Measurements from ENCODE around the gene FSD1.
"Not testable (repeated sequence)": the region's sequence is repeated elsewhere in the genome, so short reads cannot be mapped to it uniquely, and the experiment has no call there.

Gene FSD1

DNA sequence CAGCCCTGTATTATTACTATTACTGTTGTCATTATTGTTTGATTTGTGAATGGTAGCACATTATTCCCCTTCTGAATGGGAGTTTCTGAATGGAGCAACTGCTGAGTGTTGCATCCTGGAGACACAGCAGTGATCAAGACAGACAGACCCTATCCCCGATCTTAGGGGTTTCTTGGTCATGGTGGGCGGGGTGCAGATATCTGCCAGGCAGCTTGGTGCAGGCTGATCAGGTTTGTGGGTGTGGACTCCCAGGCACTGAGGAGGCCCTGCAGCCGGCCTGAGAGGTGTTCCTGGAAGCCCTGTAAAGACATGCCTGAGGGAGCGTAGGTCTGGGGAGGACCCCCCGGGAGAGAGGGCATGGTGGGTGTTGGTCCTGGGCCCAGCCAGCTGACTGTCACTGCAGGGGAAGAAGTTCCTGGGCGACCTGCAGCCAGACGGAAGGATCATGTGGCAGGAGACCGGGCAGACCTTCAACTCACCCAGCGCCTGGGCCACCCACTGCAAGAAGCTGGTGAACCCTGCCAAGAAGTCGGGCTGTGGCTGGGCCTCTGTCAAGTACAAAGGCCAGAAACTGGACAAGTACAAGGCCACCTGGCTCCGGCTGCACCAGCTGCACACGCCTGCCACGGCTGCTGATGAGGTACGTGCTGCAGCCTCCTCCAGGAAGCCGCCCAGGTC is 41.1 kb downstream of the FSD1 start:
- no peak for DNase-seq (ENCODE audit: low read depth)

DNA sequence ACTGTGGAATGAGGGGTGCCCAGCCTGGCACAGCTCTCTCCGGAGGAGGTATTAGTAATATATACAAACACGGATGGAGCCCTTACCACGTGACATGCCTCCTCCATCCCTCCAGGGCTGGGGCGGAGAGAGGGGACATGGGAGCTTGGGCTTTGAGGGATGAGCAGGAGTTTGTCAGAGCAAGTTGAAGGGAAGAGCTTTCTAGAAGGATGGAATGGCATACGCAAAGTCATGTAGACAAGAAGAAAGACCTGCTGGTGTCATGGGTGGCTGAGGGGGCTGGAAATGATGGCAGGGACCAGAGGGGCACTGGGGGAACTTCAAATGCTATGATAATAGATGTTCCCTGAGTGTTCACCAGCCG is 41.6 kb downstream of the FSD1 start:
- no peak for DNase-seq (ENCODE audit: low read depth)

DNA sequence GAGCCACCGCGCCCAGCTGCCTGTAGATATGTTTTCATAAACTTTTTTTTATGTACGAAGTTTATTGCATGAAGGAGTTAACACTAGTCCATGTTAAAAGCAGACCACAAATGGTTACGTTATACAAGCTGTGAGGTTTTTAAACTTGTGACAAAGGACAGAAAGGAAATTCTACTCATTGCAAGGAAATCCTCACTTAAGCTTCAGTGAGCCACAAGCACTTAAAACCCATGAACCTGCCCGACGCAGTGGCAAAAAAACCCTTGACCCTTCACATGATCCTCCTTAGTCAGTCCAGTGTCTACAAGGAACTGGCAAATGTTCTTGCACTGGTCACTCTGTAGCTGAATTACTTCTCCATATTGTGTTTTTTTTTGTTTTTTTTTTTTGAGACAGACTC is 43.1 kb downstream of the FSD1 start:
- DNase-seq (ENCODE audit: low read depth): no peak

DNA sequence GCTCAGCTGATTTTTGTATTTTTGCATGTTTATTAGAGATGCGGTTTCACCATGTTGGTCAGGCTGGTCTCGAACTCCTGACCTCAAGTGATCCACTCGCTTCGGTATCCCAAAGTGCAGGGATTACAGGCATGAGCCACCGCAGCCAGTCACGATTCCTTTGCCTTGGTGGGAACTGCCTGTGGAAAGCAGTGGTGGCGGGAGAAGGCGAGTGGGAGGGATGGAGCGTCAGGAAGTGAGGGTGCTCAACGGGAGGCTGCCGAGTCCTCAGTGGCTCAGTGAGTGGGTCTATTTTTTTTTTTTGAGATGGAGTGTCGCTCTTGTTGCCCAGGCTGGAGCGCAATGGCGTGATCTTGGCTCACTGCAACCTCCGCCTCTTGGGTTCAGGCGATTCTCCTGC is 44.8 kb downstream of the FSD1 start:
- not testable (repeated sequence) for DNase-seq (ENCODE audit: low read depth)

DNA sequence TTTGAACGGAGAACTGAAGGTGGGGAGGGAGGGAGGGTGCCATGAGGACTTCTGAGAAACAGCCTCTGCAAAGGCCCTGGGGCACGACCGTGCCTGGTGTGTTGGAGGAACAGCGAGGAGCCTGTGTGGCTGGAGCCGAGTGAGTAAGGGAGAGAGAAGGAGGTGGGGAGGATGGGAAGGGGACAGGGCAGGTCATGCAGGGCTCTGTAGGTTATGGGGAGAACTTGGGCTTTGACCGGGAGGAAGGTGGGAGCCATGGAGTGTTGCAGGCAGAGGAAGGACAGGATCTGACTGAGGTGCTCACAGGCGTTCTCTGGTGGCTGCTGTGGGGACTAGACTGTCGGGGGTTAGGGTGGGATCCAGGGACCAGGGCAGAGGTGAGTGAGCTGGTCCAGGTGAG is 45.7 kb downstream of the FSD1 start:
- no peak for DNase-seq (ENCODE audit: low read depth)

DNA sequence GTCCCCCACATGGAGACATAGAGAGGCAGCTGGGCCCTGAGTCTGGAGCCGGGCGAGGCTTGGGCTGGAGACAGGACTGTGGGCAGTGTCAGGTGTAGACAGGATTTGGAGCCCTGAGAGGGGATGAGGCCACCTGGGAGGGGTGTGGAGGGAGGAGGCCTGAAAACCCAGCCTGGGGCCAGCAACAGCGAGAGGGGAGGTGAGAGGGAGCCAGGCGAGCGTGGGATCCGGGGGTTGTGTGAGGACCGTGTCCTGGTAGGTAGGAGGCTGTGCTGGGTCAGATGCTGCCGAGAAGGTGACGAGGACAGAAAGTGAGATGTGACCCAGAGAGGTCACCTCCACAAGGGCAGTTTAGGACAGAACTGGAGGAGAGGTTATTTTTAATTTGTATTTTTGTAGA is 46.3 kb downstream of the FSD1 start:
- DNase-seq (ENCODE audit: low read depth): no peak

DNA sequence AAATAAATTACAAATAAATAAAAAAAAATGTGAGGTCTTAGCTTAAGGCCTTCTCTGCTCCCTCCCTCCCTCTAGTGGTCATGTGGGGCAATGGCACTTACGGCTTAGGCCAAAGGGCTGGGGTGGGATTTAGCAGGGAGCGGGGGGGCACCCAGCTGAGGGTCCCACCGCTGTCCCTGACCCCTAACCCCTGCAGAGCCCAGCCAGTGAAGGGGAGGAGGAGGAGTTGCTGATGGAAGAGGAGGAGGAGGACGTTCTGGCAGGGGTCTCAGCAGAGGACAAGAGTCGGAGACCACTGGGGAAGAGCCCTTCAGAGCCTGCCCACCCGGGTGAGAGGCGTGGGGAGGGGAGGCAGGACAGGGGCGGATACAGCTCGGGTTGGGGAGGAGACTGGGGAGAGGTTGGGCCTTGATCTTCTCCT is 48.3 kb downstream of the FSD1 start:
- DNase-seq (ENCODE audit: low read depth): no peak

DNA sequence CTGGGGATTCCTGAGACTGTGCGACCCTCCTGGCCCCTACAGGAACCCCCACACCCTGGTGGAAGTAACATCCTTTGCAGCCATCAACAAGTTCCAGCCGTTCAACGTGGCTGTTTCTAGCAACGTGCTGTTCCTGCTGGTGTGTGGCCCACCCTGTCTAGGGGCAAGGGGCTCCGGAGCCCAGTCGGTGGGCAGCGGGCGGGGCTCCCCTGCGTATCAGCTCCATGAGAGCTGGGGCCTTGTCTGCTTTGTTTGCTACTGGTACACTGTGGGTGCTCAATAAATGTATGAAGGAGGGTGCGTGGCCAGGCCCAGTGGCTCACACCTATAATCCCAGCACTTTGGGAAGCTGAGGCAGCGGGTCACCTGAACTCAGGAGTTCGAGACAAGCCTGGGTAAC is 49.9 kb downstream of the FSD1 start:
- no peak for DNase-seq (ENCODE audit: low read depth)

DNA sequence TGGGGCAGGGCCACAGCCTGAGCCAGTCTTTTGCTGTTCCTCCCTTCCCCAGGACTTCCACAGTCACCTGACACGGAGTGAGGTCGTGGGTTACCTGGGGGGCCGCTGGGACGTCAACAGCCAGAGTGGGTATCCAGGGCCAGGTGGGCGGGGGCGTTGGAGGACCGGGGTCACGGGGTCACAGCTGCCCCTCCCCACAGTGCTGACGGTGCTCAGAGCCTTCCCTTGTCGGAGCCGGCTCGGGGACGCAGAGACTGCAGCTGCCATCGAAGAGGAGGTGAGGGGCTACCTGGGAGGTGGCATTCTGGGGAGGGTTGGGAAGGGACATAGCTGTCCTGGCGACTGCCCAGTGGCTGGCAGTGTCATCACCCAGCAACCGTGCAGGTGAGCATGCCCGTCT is 50.5 kb downstream of the FSD1 start:
- no peak for DNase-seq (ENCODE audit: low read depth)

DNA sequence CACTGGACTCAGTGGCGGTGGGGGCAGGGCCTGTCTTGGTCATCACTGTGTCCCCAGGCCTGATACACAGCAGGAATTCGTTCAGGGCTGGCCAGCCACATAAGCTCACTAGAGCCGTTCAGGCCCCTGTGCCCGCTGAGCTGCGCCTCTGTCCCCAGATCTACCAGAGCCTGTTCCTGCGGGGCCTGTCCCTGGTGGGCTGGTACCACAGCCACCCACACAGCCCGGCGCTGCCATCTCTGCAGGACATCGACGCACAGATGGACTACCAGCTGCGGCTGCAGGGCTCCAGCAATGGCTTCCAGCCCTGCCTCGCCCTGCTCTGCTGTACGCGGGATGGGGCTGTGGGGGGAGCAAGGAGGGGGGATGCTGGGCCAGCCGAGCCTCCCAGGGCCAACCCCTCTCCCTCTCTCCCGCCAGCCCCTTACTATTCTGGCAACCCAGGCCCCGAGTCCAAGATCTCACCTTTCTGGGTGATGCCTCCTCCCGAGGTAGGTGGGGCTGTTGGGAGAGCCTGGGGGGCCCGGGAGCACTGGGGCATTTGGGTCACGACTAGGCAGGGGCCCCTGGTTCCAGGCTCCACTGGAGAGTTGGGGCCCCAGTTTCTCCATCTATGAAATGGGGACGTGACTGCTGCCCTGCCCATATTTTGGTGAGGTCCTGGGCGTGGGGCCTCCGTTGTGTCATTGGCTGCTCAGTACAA is 52.8 kb downstream of the FSD1 start:
- DNase-seq (ENCODE audit: low read depth): no peak

DNA sequence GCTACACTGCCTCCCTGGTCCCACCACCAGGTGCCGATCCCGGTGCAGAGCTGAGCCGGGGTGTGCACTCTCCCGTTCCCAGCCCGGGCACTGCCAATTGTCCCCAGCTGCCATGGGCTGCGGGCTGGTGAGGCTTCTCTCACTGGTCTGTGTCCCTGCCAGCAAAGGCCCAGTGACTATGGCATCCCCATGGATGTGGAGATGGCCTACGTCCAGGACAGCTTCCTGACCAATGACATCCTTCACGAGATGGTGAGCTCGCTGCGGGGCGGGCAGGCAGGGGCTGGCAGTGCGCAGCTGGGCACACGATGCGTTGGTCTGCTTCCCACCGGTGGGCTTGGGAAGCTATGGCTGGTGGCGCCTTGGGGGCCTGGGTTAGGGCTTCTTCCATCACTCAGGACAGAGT is 53.5 kb downstream of the FSD1 start:
- DNase-seq (ENCODE audit: low read depth): no peak

DNA sequence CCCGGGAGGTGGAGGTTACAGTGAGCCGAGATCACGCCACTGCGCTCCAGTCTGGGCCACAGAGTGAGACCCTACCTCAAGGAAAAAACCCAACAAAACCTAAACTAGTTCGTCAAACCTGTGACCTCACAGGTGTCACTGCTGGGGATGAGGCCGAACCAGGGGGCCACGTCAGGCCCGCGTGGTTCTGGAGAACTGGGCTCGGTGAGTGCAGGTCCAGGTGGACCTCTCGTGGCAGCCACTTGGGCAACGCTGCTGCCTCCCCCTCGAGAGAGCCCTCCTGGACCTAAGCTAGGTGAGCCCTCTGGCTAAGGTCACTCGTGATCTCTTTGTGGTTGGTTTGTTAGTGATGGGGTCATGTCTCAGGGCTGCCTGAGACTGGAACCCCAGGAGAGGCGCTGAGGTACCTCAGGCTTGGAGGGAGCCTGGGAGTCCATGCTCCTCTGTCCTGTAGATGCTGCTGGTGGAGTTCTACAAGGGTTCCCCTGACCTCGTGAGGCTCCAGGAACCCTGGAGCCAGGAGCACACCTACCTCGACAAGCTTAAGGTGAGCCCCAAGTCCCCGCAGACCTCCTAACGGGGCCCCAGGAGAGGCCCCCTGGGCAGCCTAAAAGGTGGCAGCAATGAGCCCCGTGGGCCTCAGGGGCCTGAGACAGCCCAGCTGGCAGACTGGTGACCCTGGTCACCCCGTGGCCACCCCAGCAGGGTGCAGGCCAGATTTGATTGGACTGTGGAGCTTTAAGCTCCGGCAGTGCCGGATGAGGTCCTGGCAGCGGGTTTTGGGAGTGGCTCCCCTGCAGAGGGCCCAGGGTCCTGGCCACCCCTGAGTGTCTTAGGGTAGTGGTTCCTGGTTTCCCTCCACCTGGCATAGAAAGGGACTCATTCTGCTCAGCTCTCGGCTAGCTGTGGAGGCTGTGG is 54.6 kb downstream of the FSD1 start:
- DNase-seq (ENCODE audit: low read depth): no peak

DNA sequence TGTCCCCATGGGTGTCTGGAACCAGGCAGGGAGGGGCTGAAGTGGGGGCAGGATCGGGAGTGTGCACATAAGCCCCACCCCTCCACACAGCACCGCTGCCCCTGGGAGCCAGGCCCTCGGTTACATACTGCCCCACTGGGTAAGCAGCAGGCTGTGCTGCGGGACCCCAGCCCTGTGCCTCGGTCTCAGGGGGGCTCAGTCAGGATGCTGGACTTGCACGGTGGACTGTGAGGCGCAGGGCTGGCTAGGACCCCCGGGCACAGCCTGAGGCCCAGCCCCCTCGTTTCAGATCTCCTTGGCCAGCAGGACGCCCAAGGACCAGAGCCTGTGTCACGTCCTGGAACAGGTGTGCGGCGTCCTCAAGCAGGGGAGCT is 55.2 kb downstream of the FSD1 start:
- no peak for DNase-seq (ENCODE audit: low read depth)

DNA sequence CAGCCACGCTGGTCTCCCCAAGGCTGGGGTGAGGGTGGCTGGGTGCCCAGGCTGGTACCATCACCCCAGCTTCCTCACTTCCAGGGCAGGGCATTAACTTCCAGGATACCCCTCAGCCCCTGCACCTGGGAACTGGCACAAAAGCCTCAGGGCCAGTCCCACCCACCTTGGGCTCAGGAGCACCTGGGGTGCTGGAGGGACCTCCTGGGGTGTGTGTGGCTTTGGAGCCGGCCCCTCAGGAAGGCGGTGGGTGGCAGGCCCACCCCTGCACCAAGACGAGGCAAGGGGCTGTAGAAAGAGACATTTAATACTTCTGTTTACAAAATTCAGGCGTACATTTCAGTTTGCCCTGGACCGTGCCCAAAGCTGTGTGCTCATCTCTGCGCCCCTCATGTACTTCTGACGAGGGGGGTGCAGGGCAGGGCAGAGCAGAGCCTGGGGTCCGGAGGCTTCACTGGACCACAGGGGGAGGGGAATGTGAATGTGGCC is 55.7 kb downstream of the FSD1 start:
- no peak for DNase-seq (ENCODE audit: low read depth)

DNA sequence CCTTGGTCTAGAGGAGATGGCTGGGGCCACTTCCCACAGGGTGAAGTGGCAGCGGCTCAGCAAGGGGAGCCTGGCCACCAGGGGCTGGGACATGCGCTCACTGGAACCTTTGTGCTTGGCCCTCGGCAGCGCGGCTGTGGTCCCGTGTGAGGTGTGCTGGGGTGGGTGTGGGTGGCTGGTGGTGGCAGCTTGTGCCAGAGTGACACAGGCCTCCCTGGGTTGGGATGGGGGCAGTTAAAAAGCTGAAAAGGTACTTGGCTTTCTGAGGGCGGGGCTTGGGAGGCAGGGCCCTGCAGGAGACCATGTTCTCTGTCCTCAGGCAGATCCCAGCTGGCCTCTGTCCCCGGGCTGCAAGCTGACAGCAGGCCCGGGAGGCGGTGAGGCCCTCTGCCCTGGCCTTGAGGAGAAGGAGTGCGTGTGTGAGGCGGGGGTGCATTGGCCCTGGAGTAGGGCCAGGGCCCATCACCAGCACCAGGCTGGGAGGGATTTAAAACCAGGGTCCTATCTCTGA is 56.3 kb downstream of the FSD1 start:
- no peak for DNase-seq (ENCODE audit: low read depth)

DNA sequence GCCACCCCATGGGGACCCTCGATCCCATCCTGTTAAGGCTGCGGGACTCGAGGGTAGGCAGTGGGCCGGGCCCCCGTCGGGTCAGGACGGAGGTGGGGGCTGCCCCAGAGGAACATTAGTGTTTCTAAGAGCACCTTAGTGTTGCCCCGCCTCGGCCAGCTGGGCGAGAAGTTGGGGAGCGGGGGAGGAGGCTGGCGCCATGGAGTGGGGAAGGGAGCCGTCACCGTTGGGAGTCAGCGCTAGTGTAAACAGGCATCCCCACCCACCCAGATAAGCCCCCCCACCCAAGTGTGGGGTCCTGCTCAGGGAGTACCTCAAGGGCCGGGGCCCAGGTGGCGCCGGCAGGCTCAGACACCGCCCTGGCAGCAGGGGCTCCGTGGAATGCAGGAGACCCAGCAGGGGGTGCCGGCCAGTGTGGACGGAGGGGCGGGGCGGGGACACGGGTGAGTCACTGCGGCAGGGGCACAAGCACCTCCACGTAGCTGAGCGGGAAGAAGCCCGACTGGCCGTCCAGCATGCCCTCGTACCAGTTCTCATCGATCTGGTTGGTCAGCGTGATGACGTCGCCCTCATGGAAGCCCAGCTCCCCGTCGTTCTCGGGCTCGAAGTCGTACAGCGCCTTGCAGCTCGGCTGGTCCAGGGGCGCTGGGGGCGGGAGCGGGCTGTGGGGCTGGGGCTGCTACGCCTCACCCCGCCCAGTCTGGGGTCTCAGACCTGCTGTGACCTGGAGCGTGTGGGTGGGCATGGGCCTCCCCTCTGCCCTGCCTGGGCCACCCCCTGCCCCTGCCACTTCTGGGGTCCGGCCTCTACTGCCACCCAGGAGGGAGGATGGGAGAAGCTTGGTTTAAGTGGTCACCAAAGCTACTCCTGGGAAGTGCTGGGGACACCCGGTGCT is 57.0 kb downstream of the FSD1 start:
- DNase-seq (ENCODE audit: low read depth): no peak

DNA sequence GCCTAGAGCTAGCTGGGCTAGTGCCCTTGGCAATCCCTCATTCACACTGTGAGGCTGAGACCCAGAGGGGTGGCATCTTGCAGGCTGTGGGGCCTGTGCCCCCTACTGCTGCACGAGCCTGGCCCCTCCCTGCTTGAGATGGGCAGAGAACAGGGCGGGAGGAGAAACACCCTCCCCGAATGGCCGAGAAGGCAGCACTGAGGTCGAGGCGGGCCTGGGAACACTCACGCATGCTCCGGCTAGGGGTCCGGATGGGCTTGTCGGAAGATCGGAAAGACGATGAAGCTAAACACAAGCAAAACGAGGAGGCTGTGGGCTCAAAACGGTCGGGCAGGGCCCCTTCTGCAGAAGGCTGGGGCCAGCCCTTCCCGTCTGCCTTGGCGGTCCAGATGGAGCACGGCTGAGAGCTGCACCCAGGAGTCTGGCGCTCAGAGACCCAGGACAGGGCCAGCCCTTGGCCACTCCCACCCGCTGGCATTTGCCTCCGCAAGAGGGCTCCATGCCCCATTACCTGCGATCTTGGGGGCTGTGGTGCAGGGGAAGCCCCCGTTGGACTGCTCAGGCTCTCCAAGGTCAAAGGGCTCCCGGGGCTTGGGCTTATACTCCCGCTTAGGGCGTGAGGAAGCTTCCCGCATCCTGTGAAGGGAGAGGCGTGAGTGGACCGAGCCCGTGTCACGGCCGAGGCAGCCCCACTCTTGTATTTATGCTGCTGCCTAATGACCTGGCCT is 57.9 kb downstream of the FSD1 start:
- no peak for DNase-seq (ENCODE audit: low read depth)

DNA sequence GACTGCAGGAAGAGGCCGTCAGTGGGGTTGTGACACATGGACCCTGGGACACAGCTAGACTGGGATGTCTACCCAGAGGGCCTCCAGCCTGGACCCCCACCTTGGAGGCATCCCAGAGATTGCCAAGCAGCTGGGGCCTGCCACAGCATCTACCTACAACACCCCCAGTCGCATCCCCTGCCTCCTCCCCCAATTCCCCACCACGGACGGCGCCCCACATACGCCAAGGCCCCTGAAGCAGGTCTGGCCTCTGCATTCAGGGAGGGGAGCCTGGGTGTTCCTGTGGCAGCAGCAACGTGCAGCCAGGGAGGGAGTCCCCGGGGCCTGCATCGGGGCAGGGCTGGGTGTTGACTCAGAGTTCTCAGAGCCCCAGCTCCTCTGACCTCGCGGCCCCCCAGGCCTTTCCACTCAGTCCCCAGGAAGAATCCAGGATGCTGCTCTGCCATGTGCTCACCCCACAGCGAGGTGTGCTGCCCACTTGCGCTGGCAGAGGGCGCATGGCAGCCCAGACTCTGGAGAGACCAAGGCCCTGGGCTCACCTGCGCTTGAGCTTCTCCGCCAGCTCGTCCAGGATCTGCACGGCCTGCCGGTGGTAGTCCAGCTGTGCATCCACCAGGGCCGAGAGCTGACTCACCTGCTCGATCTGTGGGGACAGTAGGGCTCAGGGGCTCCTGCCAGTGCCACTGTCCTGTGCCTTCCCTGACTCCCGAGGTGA is 58.6 kb downstream of the FSD1 start:
- no peak for DNase-seq (ENCODE audit: low read depth)

DNA sequence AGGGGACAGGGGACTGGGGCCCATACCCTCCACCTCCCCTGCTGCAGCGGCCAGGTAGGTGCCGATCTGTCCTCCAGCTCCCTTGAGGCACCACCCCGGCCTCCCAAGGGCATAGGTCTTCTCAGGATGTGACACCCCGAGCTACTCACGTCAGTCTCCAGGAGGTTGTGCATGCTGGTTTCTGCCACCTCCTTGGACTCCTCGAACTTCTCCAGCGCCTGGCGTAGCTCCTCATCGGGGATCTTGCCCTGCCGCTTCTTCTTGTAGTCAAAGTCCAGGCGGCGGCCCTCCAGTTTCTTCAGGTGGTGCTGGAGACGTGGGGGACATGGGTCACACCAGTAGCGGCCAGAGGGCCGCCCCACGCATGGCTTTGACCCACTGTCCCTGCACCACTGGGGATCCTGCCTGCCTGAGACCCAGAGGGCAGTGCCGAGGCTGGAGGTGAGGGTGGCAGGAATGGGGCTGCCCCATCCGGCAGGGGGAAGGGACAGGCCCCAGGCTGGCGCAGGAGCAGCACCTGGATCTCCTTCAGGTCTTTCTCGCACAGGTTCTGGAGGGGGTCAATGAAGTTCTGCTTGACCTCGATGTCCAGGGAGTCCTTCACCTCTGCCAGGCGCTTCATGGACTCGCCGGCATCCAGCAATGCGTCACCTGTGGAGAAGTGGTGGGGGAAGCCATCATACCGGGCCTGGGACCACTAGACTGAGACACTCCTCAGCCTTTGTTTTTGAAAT is 59.3 kb downstream of the FSD1 start:
- DNase-seq (ENCODE audit: low read depth): no peak

DNA sequence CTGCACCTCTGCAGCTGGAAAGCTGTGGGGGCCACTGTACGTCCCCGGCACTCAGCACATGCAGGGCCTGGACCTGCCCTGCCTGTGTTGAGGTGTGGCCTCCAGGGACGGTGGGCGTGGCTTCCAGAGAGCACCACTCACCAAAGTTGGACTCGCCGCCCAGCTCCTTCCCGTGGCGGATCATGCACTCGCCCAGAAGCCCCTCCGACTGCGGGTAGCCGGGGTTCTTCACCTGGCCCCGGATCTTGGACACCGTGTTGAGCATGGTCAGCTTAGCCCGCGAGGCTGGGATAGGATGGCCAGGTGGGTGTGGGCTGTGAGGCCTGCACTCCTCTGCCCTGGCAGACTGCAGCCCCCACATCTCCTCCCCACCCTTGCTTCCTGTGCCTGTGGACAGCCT is 60.9 kb downstream of the FSD1 start:
- no peak for DNase-seq (ENCODE audit: low read depth)
